ENCODE data around the gene GTF2F2.

- no peak for TF ChIP-seq POLR2A (IDR thresholded peaks at IDR 0.05; ENCODE audit: borderline replicate concordance, extremely low read depth, insufficient read depth, insufficient read length)
- no peak for TF ChIP-seq ELF1 (IDR thresholded peaks at IDR 0.05; ENCODE audit: borderline replicate concordance, low read depth)
- TF ChIP-seq CTCF (IDR thresholded peaks at IDR 0.05 in 2 of 3, conservative IDR thresholded peaks at IDR 0.05 in 1 of 3; ENCODE audit: borderline replicate concordance in 1 of 3, insufficient read depth in 1 of 3, low read depth in 2 of 3, low read length in 2 of 3): no peak
- TF ChIP-seq POLR2AphosphoS5 (IDR thresholded peaks at IDR 0.05; ENCODE audit: low read depth, low read length): no peak
- no peak for TF ChIP-seq ZNF274 (IDR thresholded peaks at IDR 0.05; ENCODE audit: low read depth, low read length)
- TF ChIP-seq CEBPB (IDR thresholded peaks at IDR 0.05; ENCODE audit: low read depth): no peak
- TF ChIP-seq EGR1 (IDR thresholded peaks at IDR 0.05; ENCODE audit: low read depth): no peak
- TF ChIP-seq MAX (IDR thresholded peaks at IDR 0.05): no peak
- TF ChIP-seq EZH2 (IDR thresholded peaks at IDR 0.05): no peak
- TF ChIP-seq EZH2phosphoT487 (IDR thresholded peaks at IDR 0.05; ENCODE audit: borderline replicate concordance): no peak
- TF ChIP-seq RAD21 (IDR thresholded peaks at IDR 0.05; ENCODE audit: low read depth): no peak
- no peak for TF ChIP-seq REST (IDR thresholded peaks at IDR 0.05; ENCODE audit: low read depth)
These were observed 122.8 kb downstream of the GTF2F2 start for GRCh38 chr13:45243077-45243476.

All from HCT116 (cell line).